OCI-M2 (cell line): ENCODE data around the gene ELFN1.
"Not testable (repeated sequence)": the region's sequence is repeated elsewhere in the genome, so short reads cannot be mapped to it uniquely, and the experiment has no call there.

ENCODE experiments used
- DNase-seq: peaks from one replicate; lab custom pipeline; 2025; ENCODE audit not compliant: unreplicated experiment; lab: John Stamatoyannopoulos, UW

The ELFN1 gene

GRCh38 chr7:1707756-1708595, 37.9 kb downstream of the ELFN1 start:
- no peak for DNase-seq

- no peak for DNase-seq
These were observed 38.6 kb downstream of the ELFN1 start for GRCh38 chr7:1708596-1709251.

GRCh38 chr7:1709281-1709680, 39.2 kb downstream of the ELFN1 start:
- no peak for DNase-seq

- no peak for DNase-seq
These were observed 39.8 kb downstream of the ELFN1 start for GRCh38 chr7:1709900-1710299.

GRCh38 chr7:1710936-1711335, 40.9 kb downstream of the ELFN1 start:
- DNase-seq = no peak

- no peak for DNase-seq
These were observed 42.9 kb downstream of the ELFN1 start for GRCh38 chr7:1712907-1713501.

- no peak for DNase-seq
These were observed 43.7 kb downstream of the ELFN1 start for GRCh38 chr7:1713502-1714484.

- no peak for DNase-seq
These were observed 44.7 kb downstream of the ELFN1 start for GRCh38 chr7:1714583-1715330.

GRCh38 chr7:1715331-1715625, 45.2 kb downstream of the ELFN1 start:
- no peak for DNase-seq

GRCh38 chr7:1715671-1716074, 45.6 kb downstream of the ELFN1 start:
- no peak for DNase-seq

- DNase-seq = no peak
These were observed 46.4 kb downstream of the ELFN1 start for GRCh38 chr7:1716263-1717094.

GRCh38 chr7:1717095-1717483, 47.0 kb downstream of the ELFN1 start:
- DNase-seq = no peak

GRCh38 chr7:1717903-1718676, 48.0 kb downstream of the ELFN1 start:
- no peak for DNase-seq

GRCh38 chr7:1718850-1719249, 48.8 kb downstream of the ELFN1 start:
- DNase-seq = not testable (repeated sequence)

- not testable (repeated sequence) for DNase-seq
These were observed 49.2 kb downstream of the ELFN1 start for GRCh38 chr7:1719256-1719655.

GRCh38 chr7:1719913-1720312, 49.8 kb downstream of the ELFN1 start:
- no peak for DNase-seq

GRCh38 chr7:1720326-1720725, 50.2 kb downstream of the ELFN1 start:
- no peak for DNase-seq

- DNase-seq = no peak
These were observed 51.1 kb downstream of the ELFN1 start for GRCh38 chr7:1721047-1721690.
